HuH-7.5 (cell line): ENCODE data around the gene SPHK1.
A peak's percentile ranks its signal among the peaks of the same experiment; 100 is the strongest.

ENCODE experiments used
- DNase-seq: peaks from one replicate; pipeline ENCODE4 v3.0.0; 2011; ENCODE audit warnings: low spot score

SPHK1 gene

GRCh38 chr17:76407509-76407908, 23.1 kb downstream of the SPHK1 start:
- no peak for DNase-seq

GRCh38 chr17:76408037-76408849, 23.8 kb downstream of the SPHK1 start:
- peak; percentile 56 for DNase-seq

- no peak for DNase-seq
Measured at GRCh38 chr17:76410328-76410965, 26.0 kb downstream of the SPHK1 start.

- no peak for DNase-seq
Measured at GRCh38 chr17:76411247-76411646, 26.8 kb downstream of the SPHK1 start.

- no peak for DNase-seq
Measured at GRCh38 chr17:76414334-76415295, 30.2 kb downstream of the SPHK1 start.

- DNase-seq = no peak
Measured at GRCh38 chr17:76415786-76416185, 31.4 kb downstream of the SPHK1 start.

GRCh38 chr17:76416457-76416856, 32.0 kb downstream of the SPHK1 start:
- DNase-seq = no peak

GRCh38 chr17:76416899-76417298, 32.5 kb downstream of the SPHK1 start:
- DNase-seq = no peak

GRCh38 chr17:76417499-76418143, 33.2 kb downstream of the SPHK1 start:
- DNase-seq = no peak

- no peak for DNase-seq
Measured at GRCh38 chr17:76419576-76420260, 35.3 kb downstream of the SPHK1 start.

- DNase-seq = no peak
Measured at GRCh38 chr17:76420356-76421043, 36.1 kb downstream of the SPHK1 start.

- no peak for DNase-seq
Measured at GRCh38 chr17:76421044-76421407, 36.6 kb downstream of the SPHK1 start.

GRCh38 chr17:76422406-76422805, 38.0 kb downstream of the SPHK1 start:
- no peak for DNase-seq

- no peak for DNase-seq
Measured at GRCh38 chr17:76422860-76423259, 38.5 kb downstream of the SPHK1 start.

- DNase-seq = no peak
Measured at GRCh38 chr17:76426853-76427252, 42.4 kb downstream of the SPHK1 start.

- DNase-seq = no peak
Measured at GRCh38 chr17:76427501-76428231, 43.3 kb downstream of the SPHK1 start.

GRCh38 chr17:76428511-76428910, 44.1 kb downstream of the SPHK1 start:
- no peak for DNase-seq

- no peak for DNase-seq
Measured at GRCh38 chr17:76431509-76431908, 47.1 kb downstream of the SPHK1 start.

GRCh38 chr17:76432004-76432403, 47.6 kb downstream of the SPHK1 start:
- DNase-seq = no peak

- no peak for DNase-seq
Measured at GRCh38 chr17:76432712-76433336, 48.4 kb downstream of the SPHK1 start.
